GM12878 (cell line): ENCODE measurements around the gene SURF4. TPM values are rescaled to one million over a fixed set of nuclear protein-coding genes. Genes with fewer than 3 reads are reported as not detected.
A peak's percentile ranks its signal among the peaks of the same experiment; 100 is the strongest.

ENCODE experiments used
- ATAC-seq: fragments of 200-7000 bp; cut with Tn5 transposase; 3 replicates; pipeline ENCODE4 v1.9.1; 2020; ENCODE audit warnings: mild to moderate bottlenecking, moderate library complexity
- BruUV-seq: library from RNA; stranded (reverse); fragments of 400-500 nt; replicated peaks from 2 replicates; lab custom pipeline; 2021; lab: Mats Ljungman, UMichigan
- CTCF ChIA-PET: fragments of 300-600 bp; sonication (Branson Sonifier 250); formaldehyde crosslinking; extraction: SDS; loops from one replicate; lab custom pipeline; 2021; ENCODE audit warnings: inconsistent platforms; lab: Yijun Ruan, JAX
- POLR2A ChIA-PET: fragments of 350-600 bp; formaldehyde crosslinking; extraction: SDS; loops from one replicate; lab custom pipeline; 2021; ENCODE audit warnings: inconsistent platforms; lab: Charles Lee
- RAD21 ChIA-PET: fragments of 300-600 bp; sonication (Branson Sonifier 250); formaldehyde crosslinking; loops from one replicate; lab custom pipeline; 2023; ENCODE audit warnings: antibody characterized with exemption; ENCODE audit not compliant: unreplicated experiment; lab: Charles Lee
- SMC1A ChIA-PET: fragments of 300-600 bp; sonication (Branson Sonifier 250); formaldehyde crosslinking; loops from one replicate; lab custom pipeline; 2023; ENCODE audit not compliant: unreplicated experiment, uncharacterized antibody; lab: Charles Lee
- DNase-seq: peaks from one replicate; pipeline ENCODE4 v3.0.0-alpha.2; 2011; ENCODE audit warnings: low read depth, low spot score
- FAIRE-seq: peaks from 3 replicates; lab custom pipeline; 2011; peaks lifted over from hg19 to GRCh38; lab: Jason Lieb, UNC
- H2AFZ ChIP-seq: 2 replicates; pipeline ENCODE4 v1.6.0; 2011; ENCODE audit warnings: low read depth, low read length, control low read depth; ENCODE audit not compliant: control insufficient read depth
- H3K27ac ChIP-seq: 2 replicates; pipeline ENCODE4 v1.5.1; 2011; ENCODE audit warnings: control low read depth; ENCODE audit not compliant: control insufficient read depth, insufficient read depth
- H3K27me3 ChIP-seq, 2 experiments: replicated peaks in 1 of 2; 2 replicates each; pipeline versions ENCODE4 v1.6.0 to v1.6.1; 2011; ENCODE audit warnings: low read length in 1 of 2; ENCODE audit not compliant: control insufficient read depth in 2 of 2, insufficient read depth in 2 of 2
- H3K36me3 ChIP-seq, 2 experiments: 2 replicates each; pipeline ENCODE4 v1.5.1; 2011; ENCODE audit warnings: low read length in 1 of 2; ENCODE audit not compliant: control insufficient read depth in 2 of 2, insufficient read depth in 2 of 2
- H3K4me1 ChIP-seq: 2 replicates; pipeline ENCODE4 v1.6.1; 2011; ENCODE audit warnings: mild to moderate bottlenecking, low read length, moderate library complexity, mixed read lengths; ENCODE audit not compliant: control insufficient read depth, insufficient read depth
- H3K4me2 ChIP-seq: 2 replicates; pipeline ENCODE4 v1.6.0; 2011; ENCODE audit warnings: control low read depth; ENCODE audit not compliant: control insufficient read depth, insufficient read depth
- H3K4me3 ChIP-seq: fragments of 200-600 bp; sonication (generic); 2 replicates; pipeline ENCODE4 v1.5.1; 2016
- H3K79me2 ChIP-seq: 2 replicates; pipeline ENCODE4 v1.6.0; 2011; ENCODE audit warnings: low read length; ENCODE audit not compliant: control insufficient read depth, insufficient read depth
- H3K9ac ChIP-seq: 2 replicates; pipeline ENCODE4 v1.8.0; 2011; ENCODE audit warnings: low read length, control low read depth, mixed read lengths; ENCODE audit not compliant: control insufficient read depth, insufficient read depth
- H3K9me3 ChIP-seq: replicated peaks from 3 replicates; pipeline ENCODE4 v1.5.1; 2011; ENCODE audit warnings: mild to moderate bottlenecking, low read length; ENCODE audit not compliant: control insufficient read depth, insufficient read depth
- H4K20me1 ChIP-seq: 2 replicates; pipeline ENCODE4 v1.6.0; 2011; ENCODE audit not compliant: control insufficient read depth, insufficient read depth
- ATF7 ChIP-seq: fragments of 450-650 bp; IDR thresholded peaks from 2 replicates; pipeline ENCODE4 v1.6.1; 2016; ENCODE audit warnings: low read depth, mild to moderate bottlenecking
- BACH1 ChIP-seq: fragments of 450-650 bp; IDR thresholded peaks from 2 replicates; pipeline ENCODE4 v1.6.1; 2017; ENCODE audit warnings: mild to moderate bottlenecking, borderline replicate concordance
- FOS ChIP-seq: IDR thresholded peaks from 3 replicates; pipeline ENCODE4 v1.6.1; 2011; ENCODE audit warnings: borderline replicate concordance; ENCODE audit not compliant: insufficient read length; ENCODE audit errors: extremely low read depth
- MEF2A ChIP-seq: IDR thresholded peaks from 2 replicates; pipeline ENCODE4 v1.6.1; 2011; ENCODE audit warnings: low read depth, mild to moderate bottlenecking, low read length, moderate library complexity; ENCODE audit not compliant: insufficient read depth
- MEF2B ChIP-seq: fragments of 450-650 bp; IDR thresholded peaks from 2 replicates; pipeline ENCODE4 v1.6.1; 2018; ENCODE audit warnings: mild to moderate bottlenecking, moderate library complexity; ENCODE audit not compliant: partially characterized antibody, poor library complexity, severe bottlenecking
- SMC3 ChIP-seq: IDR thresholded peaks from 2 replicates; pipeline ENCODE4 v1.6.1; 2011; ENCODE audit warnings: low read length, improper control_type of control experiment, borderline replicate concordance
- SP1 ChIP-seq: IDR thresholded peaks from one replicate; pipeline ENCODE4 v1.6.1; 2011; ENCODE audit warnings: low read depth, low read length
- SRF ChIP-seq, 2 experiments: IDR thresholded peaks; 2 replicates each; pipeline ENCODE4 v1.6.1; 2011; ENCODE audit warnings: low read depth in 2 of 2, low read length in 2 of 2, mild to moderate bottlenecking in 1 of 2, moderate library complexity in 1 of 2
- STAT3 ChIP-seq: IDR thresholded peaks from 2 replicates; pipeline ENCODE4 v1.6.1; 2011; ENCODE audit warnings: low read depth, low read length, improper control_type of control experiment
- SUZ12 ChIP-seq: fragments of 200-600 bp; sonication (generic); IDR thresholded peaks from one replicate; pipeline ENCODE4 v1.6.1; 2018; ENCODE audit warnings: antibody characterized with exemption, mild to moderate bottlenecking; ENCODE audit not compliant: unreplicated experiment
- ZNF217 ChIP-seq: fragments of 450-650 bp; IDR thresholded peaks from 2 replicates; pipeline ENCODE4 v1.6.1; 2017; ENCODE audit warnings: antibody characterized with exemption, mild to moderate bottlenecking
- WGBS: methylation state at CpG from one replicate; pipeline ENCODE4 v1.1.6; 2016; ENCODE audit warnings: low lambda C conversion rate; ENCODE audit not compliant: insufficient replicate concordance, insufficient coverage; ENCODE audit errors: missing lambda C conversion rate; 5-methylcytosine and 5-hydroxymethylcytosine counted together
- in situ Hi-C: fragments of 300-500 bp; cut with MboI; formaldehyde crosslinking; loops from 9 replicates; pipeline ENCODE4 v1.14.3; 2018; ENCODE audit warnings: mixed read lengths
- intact Hi-C: fragments of 100-400 bp; cut with micrococcal nuclease; formaldehyde crosslinking; loops from one replicate; pipeline ENCODE4 v1.14.2; 2022; ENCODE audit not compliant: unreplicated experiment
- polyA plus RNA-seq, 11 experiments: library from polyadenylated mRNA; depleted of rRNA in 4 of 11; unstranded in 6 of 11; stranded (reverse) in 5 of 11; fragments of >200 nt; fragmentation: Nextera tagmentation in 4 of 11; fragmentation: Illumina TruSeq in 1 of 11; extraction: Ambion mirVana in 4 of 11; extraction: Trizol in 1 of 11; gene quantifications; 1 replicate in 1 of 11; 2 replicates in 10 of 11; pipeline versions ENCODE4 v1.2.1 to v1.2.3, GENCODE V29; 2011 to 2016; ENCODE audit warnings: inconsistent platforms in 2 of 11, missing spikeins in 2 of 11, low read depth in 1 of 11
- total RNA-seq, 4 experiments: library from RNA; depleted of rRNA in 3 of 4; stranded (reverse); fragments of >200 nt in 3 of 4; fragmentation: Illumina TruSeq in 1 of 4; extraction: Trizol in 1 of 4; gene quantifications; 2 replicates each; pipeline versions ENCODE4 v1.2.1 to v1.2.3, GENCODE V29; 2013 to 2021
- TF ChIP-seq, protein P1 (sequence below): fragments of 450-650 bp; IDR thresholded peaks from 2 replicates; pipeline ENCODE4 v1.6.1; 2017; ENCODE audit warnings: antibody characterized with exemption, mild to moderate bottlenecking, moderate library complexity
- TF ChIP-seq, protein P2 (sequence below): fragments of 150-350 bp; IDR thresholded peaks from 2 replicates; pipeline ENCODE4 v1.6.1; 2014; ENCODE audit warnings: mild to moderate bottlenecking, low read depth, low read length
- TF ChIP-seq, protein P3 (sequence below): fragments of 450-650 bp; IDR thresholded peaks from 2 replicates; pipeline ENCODE4 v1.6.1; 2017; ENCODE audit warnings: mild to moderate bottlenecking

SURF4 gene
- total and polyA plus RNA-seq, 10 of the 15 experiments (the other 5 are each of a cell fraction or from before 2014, with no cell fraction given): 6.4 to 134 (median 78.7) TPM

DNA sequence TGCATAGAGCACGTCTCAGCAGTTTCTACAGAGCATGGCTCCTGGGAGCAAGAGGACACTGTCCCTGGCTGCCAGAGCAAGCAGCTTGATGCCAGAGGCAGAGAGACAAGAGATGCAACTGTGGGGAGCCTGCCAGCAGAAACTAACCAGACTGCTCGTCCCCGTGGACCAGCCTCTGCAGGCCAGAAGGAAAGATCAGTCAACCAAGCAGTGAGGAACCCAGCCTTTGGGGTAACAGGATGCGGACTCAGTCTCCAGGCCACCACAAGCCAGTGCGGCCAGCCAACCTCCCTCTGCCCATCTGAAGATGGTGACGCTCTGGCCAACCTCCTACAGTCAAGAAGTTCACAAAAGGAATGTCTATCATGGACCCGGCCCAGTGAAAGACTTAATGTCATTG lies 3.7 kb downstream of the SURF4 start:
- WGBS: 71% methylated on average over 7 of the region's 7 CpGs
- no peak for TF ChIP-seq STAT3
- no peak for TF ChIP-seq SMC3
- TF ChIP-seq, protein P1, sequence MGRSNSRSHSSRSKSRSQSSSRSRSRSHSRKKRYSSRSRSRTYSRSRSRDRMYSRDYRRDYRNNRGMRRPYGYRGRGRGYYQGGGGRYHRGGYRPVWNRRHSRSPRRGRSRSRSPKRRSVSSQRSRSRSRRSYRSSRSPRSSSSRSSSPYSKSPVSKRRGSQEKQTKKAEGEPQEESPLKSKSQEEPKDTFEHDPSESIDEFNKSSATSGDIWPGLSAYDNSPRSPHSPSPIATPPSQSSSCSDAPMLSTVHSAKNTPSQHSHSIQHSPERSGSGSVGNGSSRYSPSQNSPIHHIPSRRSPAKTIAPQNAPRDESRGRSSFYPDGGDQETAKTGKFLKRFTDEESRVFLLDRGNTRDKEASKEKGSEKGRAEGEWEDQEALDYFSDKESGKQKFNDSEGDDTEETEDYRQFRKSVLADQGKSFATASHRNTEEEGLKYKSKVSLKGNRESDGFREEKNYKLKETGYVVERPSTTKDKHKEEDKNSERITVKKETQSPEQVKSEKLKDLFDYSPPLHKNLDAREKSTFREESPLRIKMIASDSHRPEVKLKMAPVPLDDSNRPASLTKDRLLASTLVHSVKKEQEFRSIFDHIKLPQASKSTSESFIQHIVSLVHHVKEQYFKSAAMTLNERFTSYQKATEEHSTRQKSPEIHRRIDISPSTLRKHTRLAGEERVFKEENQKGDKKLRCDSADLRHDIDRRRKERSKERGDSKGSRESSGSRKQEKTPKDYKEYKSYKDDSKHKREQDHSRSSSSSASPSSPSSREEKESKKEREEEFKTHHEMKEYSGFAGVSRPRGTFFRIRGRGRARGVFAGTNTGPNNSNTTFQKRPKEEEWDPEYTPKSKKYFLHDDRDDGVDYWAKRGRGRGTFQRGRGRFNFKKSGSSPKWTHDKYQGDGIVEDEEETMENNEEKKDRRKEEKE: no peak
- no peak for TF ChIP-seq SP1
- TF ChIP-seq SRF (IDR thresholded peaks at IDR 0.05; ENCODE audit: low read depth in 2 of 2, low read length in 2 of 2): no peak
- TF ChIP-seq SUZ12: no peak
- TF ChIP-seq, protein P2, sequence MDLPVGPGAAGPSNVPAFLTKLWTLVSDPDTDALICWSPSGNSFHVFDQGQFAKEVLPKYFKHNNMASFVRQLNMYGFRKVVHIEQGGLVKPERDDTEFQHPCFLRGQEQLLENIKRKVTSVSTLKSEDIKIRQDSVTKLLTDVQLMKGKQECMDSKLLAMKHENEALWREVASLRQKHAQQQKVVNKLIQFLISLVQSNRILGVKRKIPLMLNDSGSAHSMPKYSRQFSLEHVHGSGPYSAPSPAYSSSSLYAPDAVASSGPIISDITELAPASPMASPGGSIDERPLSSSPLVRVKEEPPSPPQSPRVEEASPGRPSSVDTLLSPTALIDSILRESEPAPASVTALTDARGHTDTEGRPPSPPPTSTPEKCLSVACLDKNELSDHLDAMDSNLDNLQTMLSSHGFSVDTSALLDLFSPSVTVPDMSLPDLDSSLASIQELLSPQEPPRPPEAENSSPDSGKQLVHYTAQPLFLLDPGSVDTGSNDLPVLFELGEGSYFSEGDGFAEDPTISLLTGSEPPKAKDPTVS: no peak
- TF ChIP-seq BACH1: no peak
- no peak for TF ChIP-seq MEF2B
- TF ChIP-seq, protein P3, sequence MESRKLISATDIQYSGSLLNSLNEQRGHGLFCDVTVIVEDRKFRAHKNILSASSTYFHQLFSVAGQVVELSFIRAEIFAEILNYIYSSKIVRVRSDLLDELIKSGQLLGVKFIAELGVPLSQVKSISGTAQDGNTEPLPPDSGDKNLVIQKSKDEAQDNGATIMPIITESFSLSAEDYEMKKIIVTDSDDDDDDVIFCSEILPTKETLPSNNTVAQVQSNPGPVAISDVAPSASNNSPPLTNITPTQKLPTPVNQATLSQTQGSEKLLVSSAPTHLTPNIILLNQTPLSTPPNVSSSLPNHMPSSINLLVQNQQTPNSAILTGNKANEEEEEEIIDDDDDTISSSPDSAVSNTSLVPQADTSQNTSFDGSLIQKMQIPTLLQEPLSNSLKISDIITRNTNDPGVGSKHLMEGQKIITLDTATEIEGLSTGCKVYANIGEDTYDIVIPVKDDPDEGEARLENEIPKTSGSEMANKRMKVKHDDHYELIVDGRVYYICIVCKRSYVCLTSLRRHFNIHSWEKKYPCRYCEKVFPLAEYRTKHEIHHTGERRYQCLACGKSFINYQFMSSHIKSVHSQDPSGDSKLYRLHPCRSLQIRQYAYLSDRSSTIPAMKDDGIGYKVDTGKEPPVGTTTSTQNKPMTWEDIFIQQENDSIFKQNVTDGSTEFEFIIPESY: no peak
- no peak for TF ChIP-seq MEF2A
- no peak for TF ChIP-seq ZNF217
- TF ChIP-seq ATF7: no peak
- TF ChIP-seq FOS: no peak
- peaks cover 27% of the 10 kb centered on the region for H4K20me1 ChIP-seq

More for the DNA sequence above, 3.7 kb downstream of the SURF4 start:
- Histone ChIP-seq H3K27ac (no peak overlapping the region), H3K4me2 (peak overlapping the region; percentile 80), H3K79me2 (peaks cover 85% of the 10 kb centered on the region), H3K4me1 (peaks cover 22% of the 10 kb centered on the region), H3K9me3 (no peaks in the 10 kb centered on the region), H3K9ac (no peak overlapping the region), H3K36me3 (peaks cover 10 to 14% of the 10 kb centered on the region in 2 experiments; a peak in 3 of 4 replicates), H3K4me3 (peak overlapping the region; percentile 21), H3K27me3 (no peaks in the 10 kb centered on the region), H2AFZ (no peak overlapping the region)
- POLR2A ChIA-PET: interaction anchor here (0.6 to 2.8 kb wide), 4 partner anchors 9 to 37 kb away, joined by 5 to 13 read pairs (median 6); partner anchors contain the start of genes MED22, RPL7A, SURF1 and SURF2
- SMC1A ChIA-PET: interaction anchor here (1.0 kb wide), 1 partner anchor 15 kb away, joined by 3 read pairs; no protein-coding TSS in a partner anchor
- DNase-seq: no peak
- FAIRE-seq: no peak
- RAD21 ChIA-PET: no interaction called here
- in situ Hi-C loops (no loop called here), intact Hi-C loops (loop anchor here (5.0 kb wide), 1 partner anchor 35 kb away; the partner anchor contains the start of gene SURF6)
- CTCF ChIA-PET: interaction anchor here (0.7 to 3.9 kb wide), 6 partner anchors 9 to 228 kb away, joined by 3 to 16 read pairs (median 4); partner anchors contain the start of genes MED22, RPL7A, SURF1 and SURF2
- no TSS peak for BruUV-seq
- ATAC-seq: no peak
